ENCODE results near the gene ATP8A2.

DNA sequence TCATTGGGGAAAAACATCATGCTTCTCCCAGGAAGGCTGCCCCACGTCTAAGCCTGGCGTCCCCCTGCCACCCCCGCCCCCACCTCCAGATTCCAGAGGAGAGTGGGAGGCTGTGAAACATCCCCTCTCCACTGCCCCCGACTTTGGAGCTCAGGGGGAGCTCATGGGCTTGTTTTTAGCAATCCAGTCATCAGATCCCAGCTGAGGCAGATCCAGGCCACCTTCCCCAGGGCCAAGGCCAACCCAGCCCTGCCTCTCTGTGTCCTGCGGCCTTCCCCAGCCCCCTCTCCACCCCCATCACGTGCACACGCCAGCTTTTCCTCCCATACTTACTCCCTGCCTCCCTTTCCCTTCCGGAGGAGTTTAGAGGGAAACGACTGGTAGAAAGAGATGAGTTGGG is 641.2 kb downstream of the ATP8A2 start:
- TF ChIP-seq, protein P1, sequence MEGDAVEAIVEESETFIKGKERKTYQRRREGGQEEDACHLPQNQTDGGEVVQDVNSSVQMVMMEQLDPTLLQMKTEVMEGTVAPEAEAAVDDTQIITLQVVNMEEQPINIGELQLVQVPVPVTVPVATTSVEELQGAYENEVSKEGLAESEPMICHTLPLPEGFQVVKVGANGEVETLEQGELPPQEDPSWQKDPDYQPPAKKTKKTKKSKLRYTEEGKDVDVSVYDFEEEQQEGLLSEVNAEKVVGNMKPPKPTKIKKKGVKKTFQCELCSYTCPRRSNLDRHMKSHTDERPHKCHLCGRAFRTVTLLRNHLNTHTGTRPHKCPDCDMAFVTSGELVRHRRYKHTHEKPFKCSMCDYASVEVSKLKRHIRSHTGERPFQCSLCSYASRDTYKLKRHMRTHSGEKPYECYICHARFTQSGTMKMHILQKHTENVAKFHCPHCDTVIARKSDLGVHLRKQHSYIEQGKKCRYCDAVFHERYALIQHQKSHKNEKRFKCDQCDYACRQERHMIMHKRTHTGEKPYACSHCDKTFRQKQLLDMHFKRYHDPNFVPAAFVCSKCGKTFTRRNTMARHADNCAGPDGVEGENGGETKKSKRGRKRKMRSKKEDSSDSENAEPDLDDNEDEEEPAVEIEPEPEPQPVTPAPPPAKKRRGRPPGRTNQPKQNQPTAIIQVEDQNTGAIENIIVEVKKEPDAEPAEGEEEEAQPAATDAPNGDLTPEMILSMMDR (IDR thresholded peaks at IDR 0.05 in 4 of 5, conservative IDR thresholded peaks at IDR 0.05 in 1 of 5), result no peak
- TF ChIP-seq POLR2A (IDR thresholded peaks at IDR 0.05), result no peak
